ENCODE measurements around the gene EHD4. TPM values are rescaled to one million over a fixed set of nuclear protein-coding genes. Genes with fewer than 3 reads are reported as not detected.

EHD4 gene
- polyA plus RNA-seq, 1 donor (not counting 4 experiments of a cell fraction or from before 2014, with no cell fraction given): 31.5 TPM

DNA sequence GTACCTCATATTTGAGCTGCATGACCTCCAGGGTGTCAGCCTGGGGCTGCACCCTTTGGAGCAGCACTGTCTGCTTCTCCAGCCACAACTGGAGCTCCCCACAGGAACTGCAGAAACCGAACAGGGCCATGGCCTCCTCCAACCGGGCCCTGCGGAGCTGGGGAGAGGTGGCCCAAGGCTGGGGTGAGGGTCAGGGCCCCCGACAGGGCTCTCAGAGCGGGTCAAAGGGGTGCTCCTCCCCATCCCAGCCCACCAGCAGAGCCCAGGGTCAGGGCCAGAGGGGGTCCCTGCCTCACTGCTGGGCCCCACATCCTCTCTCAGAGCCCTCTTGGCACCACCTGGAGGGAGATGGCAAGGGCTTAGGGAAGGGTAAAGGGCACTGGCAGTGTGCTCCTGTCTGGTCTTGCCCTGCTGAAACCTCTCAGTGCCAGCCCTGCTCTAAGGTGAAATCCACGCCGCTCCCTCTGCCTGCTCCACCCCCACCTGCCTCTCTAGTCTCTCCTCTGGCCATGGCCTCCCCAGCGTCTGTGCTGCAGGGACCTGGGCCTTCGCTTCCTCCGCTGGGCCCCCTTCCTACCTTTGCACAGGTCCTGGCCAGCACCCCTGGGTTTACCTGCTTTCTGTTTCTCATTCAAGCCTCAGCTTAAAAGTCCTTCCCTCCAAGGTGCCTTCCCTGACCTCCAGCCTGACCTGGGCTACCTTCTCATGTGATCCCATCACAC, 92.0 kb downstream of the EHD4 start:
- no peak for FAIRE-seq

GRCh38 chr15:41879321-41879845, 93.0 kb downstream of the EHD4 start:
- no peak overlapping the region for H3K27ac ChIP-seq (ENCODE audit: control insufficient read depth, insufficient read depth, low read length)

More for the DNA sequence above, 92.0 kb downstream of the EHD4 start:
- no peaks in the 10 kb centered on the region for H3K36me3 ChIP-seq (ENCODE audit: control insufficient read depth in 2 of 2, extremely low read depth in 1 of 2, insufficient read depth in 2 of 2, low read length in 2 of 2)
- H2AFZ ChIP-seq (ENCODE audit: control insufficient read depth, low read length): no peak overlapping the region
- H3K79me2 ChIP-seq (ENCODE audit: control insufficient read depth, insufficient read depth, low read length): no peaks in the 10 kb centered on the region
- no peaks in the 10 kb centered on the region for H3K9me1 ChIP-seq (ENCODE audit: control insufficient read depth, extremely low read depth, insufficient read depth, low read length)
- H3K4me2 ChIP-seq (ENCODE audit: control insufficient read depth, extremely low read depth, insufficient read depth, low read depth, low read length): no peak overlapping the region
- dilution Hi-C loops (cut with MboI; ENCODE audit: extremely low pct_ligation_motif_present, low sequenced_read_pairs): no loop called here
- peaks cover 21% of the 10 kb centered on the region for H3K27me3 ChIP-seq (ENCODE audit: control insufficient read depth, extremely low read depth, insufficient read depth, low read length)
- peaks cover 7% of the 10 kb centered on the region for H3K4me1 ChIP-seq (ENCODE audit: control insufficient read depth, extremely low read depth, insufficient read depth, low read length)
- no peak for TF ChIP-seq EZH2 (IDR thresholded peaks at IDR 0.05; ENCODE audit: low read length)
- TF ChIP-seq, protein P1, sequence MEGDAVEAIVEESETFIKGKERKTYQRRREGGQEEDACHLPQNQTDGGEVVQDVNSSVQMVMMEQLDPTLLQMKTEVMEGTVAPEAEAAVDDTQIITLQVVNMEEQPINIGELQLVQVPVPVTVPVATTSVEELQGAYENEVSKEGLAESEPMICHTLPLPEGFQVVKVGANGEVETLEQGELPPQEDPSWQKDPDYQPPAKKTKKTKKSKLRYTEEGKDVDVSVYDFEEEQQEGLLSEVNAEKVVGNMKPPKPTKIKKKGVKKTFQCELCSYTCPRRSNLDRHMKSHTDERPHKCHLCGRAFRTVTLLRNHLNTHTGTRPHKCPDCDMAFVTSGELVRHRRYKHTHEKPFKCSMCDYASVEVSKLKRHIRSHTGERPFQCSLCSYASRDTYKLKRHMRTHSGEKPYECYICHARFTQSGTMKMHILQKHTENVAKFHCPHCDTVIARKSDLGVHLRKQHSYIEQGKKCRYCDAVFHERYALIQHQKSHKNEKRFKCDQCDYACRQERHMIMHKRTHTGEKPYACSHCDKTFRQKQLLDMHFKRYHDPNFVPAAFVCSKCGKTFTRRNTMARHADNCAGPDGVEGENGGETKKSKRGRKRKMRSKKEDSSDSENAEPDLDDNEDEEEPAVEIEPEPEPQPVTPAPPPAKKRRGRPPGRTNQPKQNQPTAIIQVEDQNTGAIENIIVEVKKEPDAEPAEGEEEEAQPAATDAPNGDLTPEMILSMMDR (optimal IDR thresholded peaks at IDR 0.05 in 1 of 3, IDR thresholded peaks at IDR 0.05 in 1 of 3, conservative IDR thresholded peaks at IDR 0.05 in 1 of 3; ENCODE audit: extremely low read depth in 1 of 3, insufficient read depth in 2 of 3, low read length in 3 of 3): no peak
- no peaks in the 10 kb centered on the region for H3K9me3 ChIP-seq (ENCODE audit: control insufficient read depth, low read depth, low read length)
- DNase-seq (ENCODE audit: low read depth, low spot score): no peak
- no peak overlapping the region for H3K9ac ChIP-seq (ENCODE audit: control insufficient read depth, extremely low read depth, insufficient read depth, low read length)
- no peak overlapping the region for H3K27ac ChIP-seq (ENCODE audit: control insufficient read depth, insufficient read depth, low read length)
- no peaks in the 10 kb centered on the region for H4K20me1 ChIP-seq (ENCODE audit: control insufficient read depth, extremely low read depth, insufficient read depth, low read length)
- H3K4me3 ChIP-seq (ENCODE audit: control insufficient read depth in 2 of 3, extremely low read depth in 1 of 3, insufficient read depth in 2 of 3, low read depth in 1 of 3, low read length in 3 of 3): no peak overlapping the region

More at GRCh38 chr15:41879321-41879845, 93.0 kb downstream of the EHD4 start:
- dilution Hi-C loops (cut with MboI; ENCODE audit: extremely low pct_ligation_motif_present, low sequenced_read_pairs): no loop called here
- H3K4me3 ChIP-seq (ENCODE audit: control insufficient read depth in 2 of 3, extremely low read depth in 1 of 3, insufficient read depth in 2 of 3, low read depth in 1 of 3, low read length in 3 of 3): no peak overlapping the region
- no peaks in the 10 kb centered on the region for H3K79me2 ChIP-seq (ENCODE audit: control insufficient read depth, insufficient read depth, low read length)
- no peak overlapping the region for H3K4me2 ChIP-seq (ENCODE audit: control insufficient read depth, extremely low read depth, insufficient read depth, low read depth, low read length)
- no peak overlapping the region for H2AFZ ChIP-seq (ENCODE audit: control insufficient read depth, low read length)
- H3K9ac ChIP-seq (ENCODE audit: control insufficient read depth, extremely low read depth, insufficient read depth, low read length): no peak overlapping the region
- H3K4me1 ChIP-seq (ENCODE audit: control insufficient read depth, extremely low read depth, insufficient read depth, low read length): peaks cover 7% of the 10 kb centered on the region
- FAIRE-seq (no peak), DNase-seq (ENCODE audit: low read depth, low spot score) (no peak)
- H4K20me1 ChIP-seq (ENCODE audit: control insufficient read depth, extremely low read depth, insufficient read depth, low read length): no peaks in the 10 kb centered on the region
- no peak for TF ChIP-seq EZH2 (IDR thresholded peaks at IDR 0.05; ENCODE audit: low read length)
- TF ChIP-seq, protein P1 (optimal IDR thresholded peaks at IDR 0.05 in 1 of 3, IDR thresholded peaks at IDR 0.05 in 1 of 3, conservative IDR thresholded peaks at IDR 0.05 in 1 of 3; ENCODE audit: extremely low read depth in 1 of 3, insufficient read depth in 2 of 3, low read length in 3 of 3): no peak
- H3K27me3 ChIP-seq (ENCODE audit: control insufficient read depth, extremely low read depth, insufficient read depth, low read length): peaks cover 21% of the 10 kb centered on the region
- no peaks in the 10 kb centered on the region for H3K9me1 ChIP-seq (ENCODE audit: control insufficient read depth, extremely low read depth, insufficient read depth, low read length)
- H3K36me3 ChIP-seq (ENCODE audit: control insufficient read depth in 2 of 2, extremely low read depth in 1 of 2, insufficient read depth in 2 of 2, low read length in 2 of 2): no peaks in the 10 kb centered on the region
- no peaks in the 10 kb centered on the region for H3K9me3 ChIP-seq (ENCODE audit: control insufficient read depth, low read depth, low read length)
